ENCODE data around the gene PALM. TPM values are rescaled to one million over a fixed set of nuclear protein-coding genes. Genes with fewer than 3 reads are reported as not detected.

Gene PALM
- total RNA-seq, 1 experiment from 2014 or later: 18.5 TPM

GRCh38 chr19:679418-680286 lies 29.1 kb upstream of the PALM start:
- Histone ChIP-seq H3T11ph (ENCODE audit: low read length) (no peak overlapping the region), H3K79me2 (ENCODE audit: insufficient read depth, low read length) (no peaks in the 10 kb centered on the region), H2AK5ac (ENCODE audit: insufficient read length, low read length) (no peak overlapping the region), H3K27ac (ENCODE audit: insufficient read length, low read depth, low read length) (no peak overlapping the region), H3K9ac (ENCODE audit: extremely low read depth, insufficient read length, low read length) (no peak overlapping the region), H4K91ac (ENCODE audit: insufficient read length, low read depth, low read length) (no peak overlapping the region), H2BK120ac (ENCODE audit: low read depth, low read length, poor library complexity, severe bottlenecking) (no peak overlapping the region), H2BK15ac (ENCODE audit: low read depth, low read length) (no peak overlapping the region), H3K18ac (ENCODE audit: insufficient read length, low read depth, low read length) (no peak overlapping the region), H2AFZ (ENCODE audit: low read length) (no peak overlapping the region), H3K4me1 (ENCODE audit: insufficient read depth, low read length) (no peaks in the 10 kb centered on the region), H4K5ac (ENCODE audit: insufficient read length, low read depth, low read length) (no peak overlapping the region), H3K4me2 (ENCODE audit: insufficient read depth, insufficient read length, low read length) (peak overlapping the region; percentile 49), H3K27me3 (ENCODE audit: insufficient read depth, low read length) (no peaks in the 10 kb centered on the region; the same call in 1 of the 2 replicates), H3K56ac (ENCODE audit: insufficient read length, low read depth, low read length) (no peak overlapping the region), H3K23me2 (ENCODE audit: insufficient read length, low read depth, low read length, poor library complexity, severe bottlenecking) (peaks cover 8% of the 10 kb centered on the region), H3K14ac (ENCODE audit: insufficient read depth, low read length) (peak overlapping the region; percentile 56; the same call in 1 of the 2 replicates), H2BK20ac (ENCODE audit: low read depth, low read length, poor library complexity, severe bottlenecking) (no peak overlapping the region), H4K20me1 (ENCODE audit: control insufficient read depth, insufficient read depth, insufficient read length) (no peaks in the 10 kb centered on the region), H3K23ac (ENCODE audit: insufficient read length, low read depth, low read length) (no peak overlapping the region), H2BK12ac (ENCODE audit: insufficient read length, low read depth, low read length) (no peak overlapping the region), H3K79me1 (ENCODE audit: insufficient read depth, low read depth, low read length, poor library complexity, severe bottlenecking) (no peaks in the 10 kb centered on the region), H2BK5ac (ENCODE audit: insufficient read length, low read length) (no peak overlapping the region), H3K4ac (ENCODE audit: low read depth, low read length) (no peak overlapping the region), H4K8ac (replicated peaks; ENCODE audit: insufficient read length, low read depth, low read length) (no peak overlapping the region), H3K9me3 (ENCODE audit: control insufficient read depth, low read depth, low read length) (no peaks in the 10 kb centered on the region)
- TF ChIP-seq, protein P1, sequence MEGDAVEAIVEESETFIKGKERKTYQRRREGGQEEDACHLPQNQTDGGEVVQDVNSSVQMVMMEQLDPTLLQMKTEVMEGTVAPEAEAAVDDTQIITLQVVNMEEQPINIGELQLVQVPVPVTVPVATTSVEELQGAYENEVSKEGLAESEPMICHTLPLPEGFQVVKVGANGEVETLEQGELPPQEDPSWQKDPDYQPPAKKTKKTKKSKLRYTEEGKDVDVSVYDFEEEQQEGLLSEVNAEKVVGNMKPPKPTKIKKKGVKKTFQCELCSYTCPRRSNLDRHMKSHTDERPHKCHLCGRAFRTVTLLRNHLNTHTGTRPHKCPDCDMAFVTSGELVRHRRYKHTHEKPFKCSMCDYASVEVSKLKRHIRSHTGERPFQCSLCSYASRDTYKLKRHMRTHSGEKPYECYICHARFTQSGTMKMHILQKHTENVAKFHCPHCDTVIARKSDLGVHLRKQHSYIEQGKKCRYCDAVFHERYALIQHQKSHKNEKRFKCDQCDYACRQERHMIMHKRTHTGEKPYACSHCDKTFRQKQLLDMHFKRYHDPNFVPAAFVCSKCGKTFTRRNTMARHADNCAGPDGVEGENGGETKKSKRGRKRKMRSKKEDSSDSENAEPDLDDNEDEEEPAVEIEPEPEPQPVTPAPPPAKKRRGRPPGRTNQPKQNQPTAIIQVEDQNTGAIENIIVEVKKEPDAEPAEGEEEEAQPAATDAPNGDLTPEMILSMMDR (conservative IDR thresholded peaks at IDR 0.05): no peak
- Mint-ChIP-seq H3K9me3 (no peaks in the 10 kb centered on the region), H3K36me3 (ENCODE audit: insufficient read depth in 1 of 3, low read depth in 3 of 3) (no peaks in the 10 kb centered on the region), H3K27ac (no peak overlapping the region), H3K4me3 (peak overlapping the region; percentile 86 to 92), H3K27me3 (ENCODE audit: low read depth) (peaks cover 32% of the 10 kb centered on the region), H3K4me1 (peaks cover 0 to 10% of the 10 kb centered on the region in 2 experiments; a peak in 2 of 4 replicates)
- WGBS (ENCODE audit: extremely low coverage, insufficient read length, low lambda C conversion rate): no CpG with 5 or more reads among the region's 69 CpGs
- peak; percentile 64 for DNase-seq
